HUES6 (cell line): ENCODE results near the gene TTC28.

Source experiments
- H3K27ac ChIP-seq: 2 replicates; pipeline ENCODE4 v1.7.0; 2013; ENCODE audit warnings: low read depth, mild to moderate bottlenecking, low read length, inconsistent platforms
- H3K27me3 ChIP-seq: 2 replicates; pipeline ENCODE4 v1.6.1; 2013; ENCODE audit warnings: low read length; ENCODE audit not compliant: control insufficient read depth, insufficient read depth
- H3K36me3 ChIP-seq: 2 replicates; pipeline ENCODE4 v1.6.1; 2013; ENCODE audit warnings: low read length; ENCODE audit not compliant: control insufficient read depth, insufficient read depth
- H3K4me1 ChIP-seq: 2 replicates; pipeline ENCODE4 v1.6.1; 2013; ENCODE audit warnings: low read length; ENCODE audit not compliant: control insufficient read depth, insufficient read depth
- H3K4me3 ChIP-seq: 2 replicates; pipeline ENCODE4 v1.5.1; 2013; ENCODE audit warnings: low read depth, low read length
- H3K9ac ChIP-seq: one replicate; pipeline ENCODE4 v1.6.1; 2013; ENCODE audit warnings: mild to moderate bottlenecking, low read length
- H3K9me3 ChIP-seq: 2 replicates; pipeline ENCODE4 v1.6.1; 2013; ENCODE audit warnings: low read depth, low read length; ENCODE audit not compliant: control insufficient read depth, insufficient read depth

The TTC28 gene

DNA sequence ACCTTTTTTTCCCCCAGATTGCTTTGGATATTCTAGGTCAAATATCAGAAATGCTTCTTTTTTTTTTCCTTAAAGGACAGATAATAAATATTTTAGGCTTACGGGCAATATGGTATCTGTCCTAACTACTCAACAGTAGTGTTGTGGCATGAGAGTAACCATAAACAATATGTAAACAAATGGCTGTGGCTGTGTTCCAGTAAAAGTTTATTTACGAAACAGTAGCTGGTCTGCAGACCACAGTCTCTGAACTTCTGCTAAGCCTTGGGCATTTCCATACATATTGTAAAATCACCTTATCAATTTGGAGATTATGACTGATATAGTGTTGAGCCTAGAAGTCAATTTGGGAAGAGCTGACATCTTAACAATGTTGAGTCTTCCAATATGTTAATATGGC, 621.6 kb downstream of the TTC28 start:
- Histone ChIP-seq H3K36me3 (no peaks in the 10 kb centered on the region), H3K4me1 (no peaks in the 10 kb centered on the region), H3K9me3 (peaks cover 2% of the 10 kb centered on the region; the same call in 1 of the 2 replicates), H3K4me3 (no peak overlapping the region), H3K9ac (no peak overlapping the region), H3K27me3 (no peaks in the 10 kb centered on the region), H3K27ac (no peak overlapping the region)

DNA sequence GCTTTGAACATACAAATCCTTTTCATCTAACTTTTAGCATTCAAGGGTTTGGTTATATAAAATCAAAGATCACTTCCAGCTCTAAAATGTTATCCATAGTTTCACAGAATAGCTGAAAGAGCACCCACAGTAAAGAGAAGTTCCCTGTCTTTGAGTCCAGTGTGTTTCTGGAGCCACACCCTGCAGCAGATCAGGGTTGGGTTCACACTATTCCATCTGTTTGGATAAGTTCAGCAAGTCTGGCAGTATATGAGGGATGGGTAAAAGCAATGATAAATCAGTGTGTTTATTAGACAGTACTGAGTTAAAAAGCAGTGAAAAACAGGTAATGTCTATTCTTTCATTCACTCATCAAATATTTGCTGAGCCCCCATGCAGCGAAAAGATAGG, 624.8 kb downstream of the TTC28 start:
- H3K9ac ChIP-seq = no peak overlapping the region
- H3K27me3 ChIP-seq = no peaks in the 10 kb centered on the region
- H3K4me1 ChIP-seq = no peaks in the 10 kb centered on the region
- no peak overlapping the region for H3K27ac ChIP-seq
- no peak overlapping the region for H3K4me3 ChIP-seq
- H3K9me3 ChIP-seq = no peaks in the 10 kb centered on the region
- H3K36me3 ChIP-seq = no peaks in the 10 kb centered on the region

DNA sequence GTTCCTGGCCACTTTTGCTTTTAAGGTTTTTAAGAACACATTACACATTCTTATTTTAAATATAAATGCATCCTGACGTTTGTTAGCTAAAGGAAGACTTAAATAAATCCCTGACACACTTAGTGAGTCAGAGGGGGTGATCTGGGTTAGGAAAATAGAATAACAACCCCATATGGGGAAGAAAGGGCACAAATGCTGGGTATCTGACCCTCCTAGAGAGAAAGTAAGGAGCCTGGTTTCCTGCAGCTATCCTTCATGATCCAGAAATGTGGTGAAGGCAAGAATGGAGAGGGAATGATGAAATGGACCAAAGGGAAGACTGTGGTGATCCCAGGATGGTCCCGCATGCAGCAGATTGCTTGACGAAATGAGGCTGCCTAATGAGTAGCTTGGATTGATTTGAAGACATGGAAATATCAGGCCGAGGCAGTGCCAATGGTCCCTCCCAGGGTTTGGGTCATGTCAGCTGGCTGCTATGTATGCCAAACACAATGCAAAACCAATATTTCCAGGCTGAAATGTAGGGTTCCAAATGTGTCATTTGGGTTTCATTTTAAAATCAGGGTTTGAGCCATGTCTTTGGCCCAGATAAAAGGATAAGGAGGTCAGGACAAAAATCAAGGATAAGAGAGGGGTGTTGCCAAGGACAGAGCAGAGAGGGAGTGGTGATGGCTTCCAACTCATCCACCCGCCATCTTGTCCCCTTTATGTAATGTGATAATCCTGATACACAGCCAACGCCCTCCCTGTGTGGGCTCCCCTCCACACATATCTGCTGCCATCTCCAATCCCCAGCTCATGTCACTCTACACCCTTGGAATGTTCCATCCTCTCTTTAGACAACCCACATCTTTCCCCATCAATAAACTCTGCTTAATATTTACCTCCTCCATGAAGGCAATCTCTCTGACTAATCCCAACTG, 625.5 kb downstream of the TTC28 start:
- H3K4me1 ChIP-seq = no peaks in the 10 kb centered on the region
- H3K9ac ChIP-seq = no peak overlapping the region
- H3K36me3 ChIP-seq = no peaks in the 10 kb centered on the region
- no peaks in the 10 kb centered on the region for H3K9me3 ChIP-seq
- H3K27me3 ChIP-seq = no peaks in the 10 kb centered on the region
- no peak overlapping the region for H3K27ac ChIP-seq
- no peak overlapping the region for H3K4me3 ChIP-seq

DNA sequence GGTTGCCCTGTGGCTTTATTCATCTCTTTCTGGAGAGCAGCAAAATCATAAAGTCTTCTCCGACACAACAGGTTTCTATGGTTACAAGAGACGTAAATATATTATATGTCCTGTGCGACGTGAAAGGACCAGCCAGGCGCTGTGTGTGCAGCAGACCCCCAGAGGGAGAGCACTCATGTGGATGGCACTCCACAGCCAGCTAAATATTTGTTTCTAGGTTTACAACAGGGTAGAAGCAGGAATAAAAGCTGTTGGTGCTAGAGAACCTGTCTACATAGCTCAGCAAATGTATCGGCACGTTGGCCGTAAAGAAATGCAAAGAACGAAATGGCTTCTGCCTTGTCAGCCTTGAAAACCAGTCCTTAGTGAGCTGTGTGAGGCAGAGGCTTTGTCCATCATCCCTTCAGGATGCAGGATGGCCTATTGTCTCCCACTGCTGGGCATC, 626.8 kb downstream of the TTC28 start:
- Histone ChIP-seq H3K4me1 (no peaks in the 10 kb centered on the region), H3K4me3 (no peak overlapping the region), H3K27me3 (no peaks in the 10 kb centered on the region), H3K27ac (no peak overlapping the region), H3K36me3 (no peaks in the 10 kb centered on the region), H3K9ac (no peak overlapping the region), H3K9me3 (no peaks in the 10 kb centered on the region)

DNA sequence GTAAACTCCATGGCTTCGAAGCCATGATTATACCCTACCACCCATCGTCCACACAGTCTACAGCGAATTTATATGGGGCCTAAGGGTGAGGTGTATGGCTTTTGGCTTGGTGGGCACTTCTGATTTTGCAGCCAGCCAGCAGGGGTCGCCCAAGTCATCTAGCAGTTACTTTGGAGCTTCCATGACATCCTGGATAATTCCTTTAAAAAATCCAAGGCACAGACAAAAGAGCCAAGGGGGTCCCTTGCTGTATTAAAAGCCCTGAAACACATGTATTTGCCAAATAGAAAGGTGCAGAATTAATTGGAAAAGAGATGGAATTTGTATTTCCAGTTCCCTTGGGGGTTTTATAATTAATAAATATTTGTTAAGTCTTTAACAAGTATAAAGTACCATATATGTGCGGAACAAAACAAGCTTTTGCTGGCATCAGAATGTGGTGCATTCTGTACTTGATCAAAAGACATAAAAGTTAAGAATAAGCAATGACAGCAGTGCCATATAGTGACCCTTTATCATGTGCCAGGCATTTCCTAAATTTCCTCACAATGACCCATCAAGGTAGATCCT, 627.8 kb downstream of the TTC28 start:
- Histone ChIP-seq H3K36me3 (no peaks in the 10 kb centered on the region), H3K9me3 (no peaks in the 10 kb centered on the region), H3K27me3 (no peaks in the 10 kb centered on the region), H3K4me3 (no peak overlapping the region), H3K27ac (no peak overlapping the region), H3K4me1 (no peaks in the 10 kb centered on the region), H3K9ac (no peak overlapping the region)

DNA sequence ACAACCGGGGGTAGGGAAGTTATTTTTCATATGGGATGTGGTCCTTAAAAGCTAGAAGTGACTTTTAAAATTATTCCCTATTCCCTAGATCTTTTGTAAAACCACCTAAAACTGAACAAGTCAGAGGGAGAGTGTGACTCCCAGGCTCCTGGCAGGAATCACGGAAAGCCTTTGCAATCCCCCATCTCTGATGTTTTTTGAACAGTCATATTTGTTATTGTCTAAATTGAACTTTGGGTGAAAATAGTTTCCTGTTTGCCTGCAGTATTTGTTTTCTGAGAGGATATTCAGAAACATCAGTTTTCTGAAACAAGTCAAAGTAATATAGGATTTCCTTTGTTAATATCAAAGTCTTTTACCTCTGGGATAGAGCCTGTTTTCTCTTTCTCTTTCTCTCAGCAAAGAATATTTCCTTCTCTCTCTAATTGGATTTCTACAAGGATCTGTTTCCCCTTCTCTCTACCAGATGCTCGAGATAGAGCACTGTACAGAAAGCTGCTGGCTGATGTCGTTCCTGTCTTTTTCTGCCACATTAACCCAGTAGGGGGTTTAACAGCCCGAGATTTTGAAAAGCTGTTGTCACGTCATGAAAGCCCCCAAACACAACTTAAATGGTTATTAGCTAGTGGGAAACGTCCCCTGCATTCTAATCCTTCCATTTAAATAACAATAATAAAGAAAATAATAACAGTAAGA, 628.4 kb downstream of the TTC28 start:
- H3K4me1 ChIP-seq = no peaks in the 10 kb centered on the region
- H3K4me3 ChIP-seq = no peak overlapping the region
- no peak overlapping the region for H3K9ac ChIP-seq

DNA sequence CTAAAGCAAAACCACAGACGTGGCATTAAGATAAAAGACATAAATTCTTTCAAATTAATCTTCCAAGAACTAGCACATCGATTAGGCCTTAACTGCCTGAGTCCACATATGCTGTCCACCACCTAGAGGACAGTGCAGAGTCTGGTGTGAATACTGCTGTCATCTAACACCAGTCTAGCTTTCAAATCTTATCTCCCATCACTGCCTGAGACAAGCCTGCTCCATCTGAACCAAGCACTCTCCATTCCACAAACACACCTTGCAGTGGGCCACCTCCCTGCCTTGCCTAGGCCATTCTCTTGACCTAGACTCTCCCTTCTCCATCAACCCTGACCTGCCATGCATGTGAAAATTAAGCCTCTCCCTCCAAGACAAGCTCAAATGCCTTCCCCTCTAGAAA, 631.1 kb downstream of the TTC28 start:
- H3K36me3 ChIP-seq = no peaks in the 10 kb centered on the region
- H3K9me3 ChIP-seq = no peaks in the 10 kb centered on the region
- H3K9ac ChIP-seq = no peak overlapping the region
- H3K4me3 ChIP-seq = no peak overlapping the region
- H3K27me3 ChIP-seq = no peaks in the 10 kb centered on the region
- H3K4me1 ChIP-seq = no peaks in the 10 kb centered on the region
- H3K27ac ChIP-seq = no peak overlapping the region

More for the DNA sequence above, 628.4 kb downstream of the TTC28 start:
- Histone ChIP-seq H3K9me3 (no peaks in the 10 kb centered on the region), H3K27ac (no peak overlapping the region), H3K27me3 (no peaks in the 10 kb centered on the region), H3K36me3 (no peaks in the 10 kb centered on the region)

DNA sequence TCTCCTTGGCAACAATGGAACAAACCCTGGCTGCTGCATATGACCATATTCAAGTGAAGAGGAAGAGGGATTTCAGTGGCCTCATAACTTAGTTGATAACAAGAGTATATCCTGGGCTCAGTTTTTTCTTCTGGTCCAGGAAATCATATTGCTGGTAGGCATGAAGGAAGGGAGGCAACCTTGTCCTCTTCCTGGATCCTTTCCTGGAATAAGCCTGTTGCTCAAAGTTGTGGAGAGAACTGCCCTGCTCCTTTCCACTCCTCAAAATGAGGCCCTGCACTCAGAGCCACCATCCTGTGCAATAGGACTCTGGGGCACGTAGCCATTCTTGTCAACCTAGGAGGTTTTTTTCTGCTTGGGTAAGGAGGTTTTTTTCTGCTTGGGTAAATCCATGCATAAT, 631.9 kb downstream of the TTC28 start:
- no peaks in the 10 kb centered on the region for H3K4me1 ChIP-seq
- H3K27me3 ChIP-seq = no peaks in the 10 kb centered on the region
- no peaks in the 10 kb centered on the region for H3K9me3 ChIP-seq
- no peak overlapping the region for H3K27ac ChIP-seq
- H3K9ac ChIP-seq = no peak overlapping the region
- no peak overlapping the region for H3K4me3 ChIP-seq
- H3K36me3 ChIP-seq = no peaks in the 10 kb centered on the region

DNA sequence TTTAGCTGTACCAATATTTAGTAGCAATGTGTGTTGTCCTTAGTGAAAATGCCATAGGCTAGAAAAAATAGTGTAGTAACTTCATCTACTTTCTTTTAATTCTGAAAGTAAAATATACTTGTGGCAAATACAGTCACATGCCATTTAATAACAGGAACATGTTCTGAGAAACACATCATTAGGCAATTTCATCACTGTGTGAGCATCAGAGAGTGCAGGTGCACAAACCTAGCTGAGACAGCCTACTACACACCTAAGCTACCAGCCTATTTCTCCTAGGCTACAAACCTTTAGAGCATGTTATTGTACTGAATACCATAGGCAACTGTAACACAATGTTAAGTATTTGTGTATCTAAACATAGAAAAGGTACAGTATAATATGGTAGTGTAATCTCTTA, 633.5 kb downstream of the TTC28 start:
- H3K9ac ChIP-seq = no peak overlapping the region
- no peaks in the 10 kb centered on the region for H3K36me3 ChIP-seq
- H3K9me3 ChIP-seq = no peaks in the 10 kb centered on the region
- no peak overlapping the region for H3K4me3 ChIP-seq
- no peak overlapping the region for H3K27ac ChIP-seq
- H3K4me1 ChIP-seq = no peaks in the 10 kb centered on the region
- H3K27me3 ChIP-seq = no peaks in the 10 kb centered on the region

DNA sequence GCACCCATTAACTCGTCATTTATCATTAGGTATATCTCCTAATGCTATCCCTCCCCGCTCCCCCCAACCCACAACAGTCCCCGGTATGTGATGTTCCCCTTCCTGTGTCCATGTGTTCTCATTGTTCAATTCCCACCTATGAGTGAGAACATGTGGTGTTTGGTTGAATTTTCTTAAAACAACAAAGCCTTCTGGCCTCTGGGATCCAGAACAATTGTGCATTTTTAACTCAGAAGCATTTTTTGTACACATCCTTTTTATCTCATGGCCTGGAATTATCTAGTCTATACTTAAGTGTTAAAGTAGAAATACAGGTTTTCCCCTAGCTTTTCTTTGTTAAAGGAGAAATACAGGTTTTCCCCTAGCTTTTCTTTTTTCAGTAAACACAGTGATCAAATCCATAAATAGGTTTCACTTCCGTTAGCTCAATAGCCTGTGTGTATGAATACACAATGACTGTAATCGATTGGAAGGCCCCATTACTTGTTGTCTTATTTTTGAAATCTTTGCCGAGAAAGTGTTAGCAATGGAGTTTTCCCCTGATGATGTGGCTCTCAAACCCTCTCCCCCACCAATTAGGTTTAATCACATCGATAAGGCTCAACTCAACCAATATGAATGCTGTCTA, 635.0 kb downstream of the TTC28 start:
- H3K27ac ChIP-seq = no peak overlapping the region
- H3K9ac ChIP-seq = no peak overlapping the region
- H3K4me3 ChIP-seq = no peak overlapping the region
- H3K27me3 ChIP-seq = no peaks in the 10 kb centered on the region
- no peaks in the 10 kb centered on the region for H3K9me3 ChIP-seq
- H3K4me1 ChIP-seq = no peaks in the 10 kb centered on the region
- no peaks in the 10 kb centered on the region for H3K36me3 ChIP-seq

DNA sequence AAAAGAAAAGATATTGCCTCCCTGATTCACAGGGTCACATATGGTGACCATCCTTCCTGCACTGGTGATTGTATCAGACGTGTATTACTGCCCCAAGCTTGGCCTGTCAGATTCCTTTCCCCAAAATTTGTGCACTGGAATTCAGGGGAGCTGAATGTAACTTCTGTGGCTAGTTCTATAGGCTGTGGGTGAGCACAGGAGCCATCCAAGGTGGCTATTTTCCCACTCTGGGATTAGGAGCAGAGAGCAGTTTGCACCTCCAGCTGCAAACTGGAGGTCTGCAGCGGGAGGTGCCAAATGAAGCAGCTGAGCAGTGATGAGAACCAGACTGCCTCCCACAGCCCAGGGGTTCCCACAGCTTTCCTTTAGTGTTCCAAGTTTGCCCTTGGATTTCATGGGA, 636.4 kb downstream of the TTC28 start:
- Histone ChIP-seq H3K9me3 (no peaks in the 10 kb centered on the region), H3K27ac (no peak overlapping the region), H3K27me3 (no peaks in the 10 kb centered on the region), H3K9ac (no peak overlapping the region), H3K36me3 (no peaks in the 10 kb centered on the region), H3K4me3 (no peak overlapping the region), H3K4me1 (no peaks in the 10 kb centered on the region)
